ENCODE data around the gene WIF1. TPM values are rescaled to one million over a fixed set of nuclear protein-coding genes. Genes with fewer than 3 reads are reported as not detected.
A peak's percentile ranks its signal among the peaks of the same experiment; 100 is the strongest.

The WIF1 gene
- total RNA-seq, 5 donors from 2014 or later (not counting 1 experiment from before 2014, with no cell fraction given): not detected

- ATAC-seq (replicated peaks in 1 of 4): no peak
- H3K4me3 Mint-ChIP-seq: no peak overlapping the region
- H3K27ac ChIP-seq (ENCODE audit: low read length): no peak overlapping the region
- peaks cover 19% of the 10 kb centered on the region in 2 donors for H3K27me3 Mint-ChIP-seq
- CTCF ChIA-PET: interaction anchor here in 1 of 2 donors (0.6 kb wide), 1 partner anchor 29 kb away, joined by 4 read pairs; no protein-coding TSS in a partner anchor
- peaks cover 9 to 15% (median 10%) of the 10 kb centered on the region in 3 donors for H3K4me1 Mint-ChIP-seq
- H3K27me3 ChIP-seq (replicated peaks in 1 of 2; ENCODE audit: control insufficient read depth in 2 of 2, extremely low read depth in 1 of 2, insufficient read depth in 2 of 2, low read length in 1 of 2): no peaks in the 10 kb centered on the region
- no peak overlapping the region for H3K27ac Mint-ChIP-seq
- H3K4me3 ChIP-seq (ENCODE audit: control insufficient read depth in 1 of 2, extremely low read depth in 1 of 2, low read length in 1 of 2): no peak overlapping the region
- H3K36me3 ChIP-seq (ENCODE audit: control insufficient read depth in 2 of 2, extremely low read depth in 1 of 2, insufficient read depth in 1 of 2, low read length in 1 of 2): no peaks in the 10 kb centered on the region
- H3K4me1 ChIP-seq (ENCODE audit: control insufficient read depth in 1 of 2, extremely low read depth in 1 of 2, insufficient read depth in 2 of 2, low read length in 2 of 2): peaks cover 0 to 8% of the 10 kb centered on the region in 2 experiments
- H3K36me3 Mint-ChIP-seq: no peaks in the 10 kb centered on the region
- POLR2A ChIA-PET: no interaction called here
- no peaks in the 10 kb centered on the region for H3K9me3 ChIP-seq
- H3K9me3 Mint-ChIP-seq: no peaks in the 10 kb centered on the region
- no peak for DNase-seq
These were observed 30.9 kb upstream of the WIF1 start for GRCh38 chr12:65152012-65152411.

DNA sequence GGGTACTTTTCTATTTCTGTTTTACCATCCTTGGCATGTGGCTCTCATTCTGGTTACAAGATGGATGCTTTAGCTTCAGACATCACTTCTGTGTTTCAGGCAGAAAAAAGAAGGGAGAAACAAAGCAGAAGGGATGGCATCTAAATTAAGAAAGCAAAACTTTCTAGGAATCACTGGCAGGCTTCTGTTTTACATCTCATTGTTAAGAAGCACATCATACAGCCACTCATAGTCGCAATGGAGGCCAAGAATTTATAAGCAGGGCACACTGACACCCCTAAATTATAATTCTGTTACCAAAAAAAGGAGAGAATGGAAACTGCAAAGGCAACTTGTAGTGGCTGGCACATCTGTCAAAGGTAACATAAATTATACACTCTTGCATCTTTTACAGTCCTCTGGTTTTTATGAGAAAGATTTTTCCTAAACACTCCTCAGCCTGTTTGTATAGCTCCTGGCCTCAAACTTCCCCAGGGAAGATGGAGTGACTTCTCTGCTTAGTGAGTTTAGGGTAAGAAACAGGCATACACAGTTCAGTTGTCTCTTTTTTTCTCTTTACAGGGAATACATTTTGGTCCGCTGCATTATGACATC lies 26.3 kb upstream of the WIF1 start:
- Histone ChIP-seq H3K27me3 (replicated peaks in 1 of 2; ENCODE audit: control insufficient read depth in 2 of 2, extremely low read depth in 1 of 2, insufficient read depth in 2 of 2, low read length in 1 of 2) (no peaks in the 10 kb centered on the region), H3K4me3 (ENCODE audit: control insufficient read depth in 1 of 2, extremely low read depth in 1 of 2, low read length in 1 of 2) (no peak overlapping the region), H3K9me3 (no peaks in the 10 kb centered on the region), H3K36me3 (ENCODE audit: control insufficient read depth in 2 of 2, extremely low read depth in 1 of 2, insufficient read depth in 1 of 2, low read length in 1 of 2) (no peaks in the 10 kb centered on the region), H3K27ac (ENCODE audit: low read length) (no peak overlapping the region), H3K4me1 (ENCODE audit: control insufficient read depth in 1 of 2, extremely low read depth in 1 of 2, insufficient read depth in 2 of 2, low read length in 2 of 2) (no peaks in the 10 kb centered on the region)
- DNase-seq: no peak
- ATAC-seq (replicated peaks in 1 of 4): no peak
- no peaks in the 10 kb centered on the region for H3K4me1 Mint-ChIP-seq
- POLR2A ChIA-PET: interaction anchor here (0.6 kb wide), 2 partner anchors 725 to 769 kb away, joined by 3 to 4 read pairs; no protein-coding TSS in a partner anchor
- H3K36me3 Mint-ChIP-seq: no peaks in the 10 kb centered on the region
- CTCF ChIA-PET: interaction anchor here in 1 of 2 donors (0.6 kb wide), 1 partner anchor 34 kb away, joined by 3 read pairs; no protein-coding TSS in a partner anchor
- H3K4me3 Mint-ChIP-seq: no peak overlapping the region
- peaks cover 24 to 39% of the 10 kb centered on the region in 2 donors for H3K27me3 Mint-ChIP-seq
- WGBS (ENCODE audit: insufficient coverage): no CpG with 5 or more reads among the region's 2 CpGs
- no peak overlapping the region for H3K27ac Mint-ChIP-seq
- no peaks in the 10 kb centered on the region for H3K9me3 Mint-ChIP-seq

GRCh38 chr12:65140738-65141137 lies 19.6 kb upstream of the WIF1 start:
- H3K9me3 Mint-ChIP-seq: peaks cover 3 to 7% (median 4%) of the 10 kb centered on the region in 3 donors
- no peak for ATAC-seq (replicated peaks in 1 of 4)
- H3K4me3 ChIP-seq (ENCODE audit: control insufficient read depth in 1 of 2, extremely low read depth in 1 of 2, low read length in 1 of 2): no peak overlapping the region
- H3K9me3 ChIP-seq: no peaks in the 10 kb centered on the region
- peaks cover 23 to 31% of the 10 kb centered on the region in 2 donors for H3K27me3 Mint-ChIP-seq
- ChIA-PET POLR2A (interaction anchor here in 1 of 2 donors (0.7 kb wide), 1 partner anchor 57 kb away, joined by 3 read pairs; no protein-coding TSS in a partner anchor), CTCF (interaction anchor here in 1 of 2 donors (0.7 kb wide), 1 partner anchor 83 kb away, joined by 3 read pairs; no protein-coding TSS in a partner anchor)
- H3K27ac Mint-ChIP-seq: no peak overlapping the region
- H3K36me3 Mint-ChIP-seq: peaks cover 5% of the 10 kb centered on the region
- H3K4me3 Mint-ChIP-seq: no peak overlapping the region
- peaks cover 0 to 2% of the 10 kb centered on the region in 2 experiments for H3K27me3 ChIP-seq (replicated peaks in 1 of 2; ENCODE audit: control insufficient read depth in 2 of 2, extremely low read depth in 1 of 2, insufficient read depth in 2 of 2, low read length in 1 of 2)
- WGBS (ENCODE audit: insufficient coverage): no CpG with 5 or more reads among the region's 1 CpG
- no peak for DNase-seq
- no peaks in the 10 kb centered on the region for H3K36me3 ChIP-seq (ENCODE audit: control insufficient read depth in 2 of 2, extremely low read depth in 1 of 2, insufficient read depth in 1 of 2, low read length in 1 of 2)
- H3K4me1 ChIP-seq (ENCODE audit: control insufficient read depth in 1 of 2, extremely low read depth in 1 of 2, insufficient read depth in 2 of 2, low read length in 2 of 2): no peaks in the 10 kb centered on the region
- no peak overlapping the region for H3K27ac ChIP-seq (ENCODE audit: low read length)
- H3K4me1 Mint-ChIP-seq: peaks cover 0 to 2% (median 0%) of the 10 kb centered on the region in 3 donors

DNA sequence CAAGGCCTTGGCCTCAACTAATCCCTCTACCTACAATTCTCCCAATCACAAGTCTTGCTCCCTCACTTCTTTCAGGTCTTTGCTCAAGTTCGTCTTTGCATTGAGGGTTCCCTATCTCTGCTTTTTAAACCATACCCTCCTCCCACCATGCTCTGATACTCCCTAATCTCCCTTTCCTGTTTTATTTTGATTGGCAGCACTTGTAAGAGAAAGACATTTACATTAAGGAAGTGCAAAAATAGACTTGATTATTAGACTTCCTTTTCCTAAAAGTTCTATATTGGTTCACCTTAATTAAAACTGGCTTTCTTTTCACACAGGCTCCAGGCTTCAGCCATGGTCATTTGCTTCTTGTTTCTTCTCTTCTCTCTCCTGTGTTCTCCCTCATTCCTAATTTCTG lies 18.3 kb upstream of the WIF1 start:
- Histone ChIP-seq H3K27ac (ENCODE audit: low read length) (no peak overlapping the region), H3K9me3 (no peaks in the 10 kb centered on the region), H3K36me3 (ENCODE audit: control insufficient read depth in 2 of 2, extremely low read depth in 1 of 2, insufficient read depth in 1 of 2, low read length in 1 of 2) (no peaks in the 10 kb centered on the region), H3K27me3 (replicated peaks in 1 of 2; ENCODE audit: control insufficient read depth in 2 of 2, extremely low read depth in 1 of 2, insufficient read depth in 2 of 2, low read length in 1 of 2) (peaks cover 0 to 2% of the 10 kb centered on the region in 2 experiments), H3K4me3 (ENCODE audit: control insufficient read depth in 1 of 2, extremely low read depth in 1 of 2, low read length in 1 of 2) (no peak overlapping the region), H3K4me1 (ENCODE audit: control insufficient read depth in 1 of 2, extremely low read depth in 1 of 2, insufficient read depth in 2 of 2, low read length in 2 of 2) (no peaks in the 10 kb centered on the region)
- DNase-seq: no peak
- Mint-ChIP-seq H3K27me3 (peaks cover 21 to 23% of the 10 kb centered on the region in 2 donors), H3K4me3 (no peak overlapping the region), H3K36me3 (peaks cover 5% of the 10 kb centered on the region), H3K4me1 (peaks cover 0 to 2% (median 0%) of the 10 kb centered on the region in 3 donors), H3K9me3 (peaks cover 3 to 7% (median 6%) of the 10 kb centered on the region in 3 donors), H3K27ac (no peak overlapping the region)
- CTCF ChIA-PET: no interaction called here
- POLR2A ChIA-PET: interaction anchor here in 1 of 2 donors (0.6 kb wide), 1 partner anchor 1175 kb away, joined by 3 read pairs; no protein-coding TSS in a partner anchor
- ATAC-seq (replicated peaks in 1 of 4): no peak
- no CpG with 5 or more reads among the region's 1 CpG for WGBS (ENCODE audit: insufficient coverage)

GRCh38 chr12:65133879-65134278 lies 12.8 kb upstream of the WIF1 start:
- Mint-ChIP-seq H3K4me1 (no peaks in the 10 kb centered on the region), H3K4me3 (no peak overlapping the region), H3K27me3 (peaks cover 16 to 21% of the 10 kb centered on the region in 2 donors), H3K27ac (no peak overlapping the region), H3K36me3 (peaks cover 5% of the 10 kb centered on the region), H3K9me3 (peaks cover 3 to 7% (median 6%) of the 10 kb centered on the region in 3 donors)
- DNase-seq: no peak
- Histone ChIP-seq H3K36me3 (ENCODE audit: control insufficient read depth in 2 of 2, extremely low read depth in 1 of 2, insufficient read depth in 1 of 2, low read length in 1 of 2) (no peaks in the 10 kb centered on the region), H3K4me3 (ENCODE audit: control insufficient read depth in 1 of 2, extremely low read depth in 1 of 2, low read length in 1 of 2) (no peak overlapping the region), H3K9me3 (no peaks in the 10 kb centered on the region), H3K27me3 (replicated peaks in 1 of 2; ENCODE audit: control insufficient read depth in 2 of 2, extremely low read depth in 1 of 2, insufficient read depth in 2 of 2, low read length in 1 of 2) (peaks cover 0 to 2% of the 10 kb centered on the region in 2 experiments), H3K27ac (ENCODE audit: low read length) (no peak overlapping the region), H3K4me1 (ENCODE audit: control insufficient read depth in 1 of 2, extremely low read depth in 1 of 2, insufficient read depth in 2 of 2, low read length in 2 of 2) (no peaks in the 10 kb centered on the region)
- ChIA-PET CTCF (interaction anchor here in 1 of 2 donors (0.7 kb wide), 1 partner anchor 15 kb away, joined by 5 read pairs; no protein-coding TSS in a partner anchor), POLR2A (no interaction called here)
- no peak for ATAC-seq (replicated peaks in 1 of 4)

DNA sequence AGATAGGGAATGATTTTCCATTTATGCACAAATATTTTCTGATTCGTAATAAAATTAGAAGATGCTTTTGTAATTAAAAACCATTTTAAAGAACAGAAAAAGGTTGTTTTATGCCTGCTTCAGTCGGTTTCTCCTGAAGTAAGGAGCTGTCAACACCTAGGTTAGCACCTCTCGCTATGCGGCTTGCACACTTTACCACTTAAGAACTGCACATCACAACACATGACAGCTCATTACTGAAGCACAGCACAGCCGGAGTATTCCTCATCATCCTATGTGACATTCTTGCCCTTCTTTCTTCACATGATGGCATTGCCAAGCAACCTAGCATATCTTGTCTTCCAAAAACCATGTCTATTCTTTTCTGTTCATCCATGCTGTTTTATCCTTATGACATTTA lies 5.4 kb upstream of the WIF1 start:
- Mint-ChIP-seq H3K36me3 (no peaks in the 10 kb centered on the region), H3K9me3 (no peaks in the 10 kb centered on the region), H3K27ac (no peak overlapping the region), H3K4me1 (peaks cover 0 to 6% (median 5%) of the 10 kb centered on the region in 3 donors), H3K4me3 (no peak overlapping the region), H3K27me3 (peaks cover 22 to 28% of the 10 kb centered on the region in 2 donors)
- Histone ChIP-seq H3K36me3 (ENCODE audit: control insufficient read depth in 2 of 2, extremely low read depth in 1 of 2, insufficient read depth in 1 of 2, low read length in 1 of 2) (no peaks in the 10 kb centered on the region), H3K27me3 (replicated peaks in 1 of 2; ENCODE audit: control insufficient read depth in 2 of 2, extremely low read depth in 1 of 2, insufficient read depth in 2 of 2, low read length in 1 of 2) (peaks cover 6 to 19% of the 10 kb centered on the region in 2 experiments), H3K4me1 (ENCODE audit: control insufficient read depth in 1 of 2, extremely low read depth in 1 of 2, insufficient read depth in 2 of 2, low read length in 2 of 2) (peaks cover 0 to 3% of the 10 kb centered on the region in 2 experiments), H3K27ac (ENCODE audit: low read length) (no peak overlapping the region), H3K9me3 (no peaks in the 10 kb centered on the region), H3K4me3 (ENCODE audit: control insufficient read depth in 1 of 2, extremely low read depth in 1 of 2, low read length in 1 of 2) (no peak overlapping the region)
- peak in 1 of 35 experiments; percentile 9 for DNase-seq
- no peak for ATAC-seq (replicated peaks in 1 of 4)
- ChIA-PET CTCF (no interaction called here), POLR2A (no interaction called here)
- WGBS (ENCODE audit: insufficient coverage): 91% methylated on average over 4 of the region's 5 CpGs
